BE2C (cell line): ENCODE results near the gene PLCB1.
"Not testable (repeated sequence)": the region's sequence is repeated elsewhere in the genome, so short reads cannot be mapped to it uniquely, and the experiment has no call there.

Experiments
- DNase-seq: peaks from one replicate; pipeline ENCODE4 v3.0.0-alpha.2; 2020
- H3K27me3 ChIP-seq: fragments of 250-450 bp; sonication (Bioruptor Pico); 2 replicates; pipeline ENCODE4 v1.5.1; 2020; ENCODE audit warnings: mild to moderate bottlenecking
- H3K36me3 ChIP-seq: fragments of 250-450 bp; sonication (Bioruptor Pico); 2 replicates; pipeline ENCODE4 v1.5.1; 2020; ENCODE audit warnings: mild to moderate bottlenecking
- H3K4me1 ChIP-seq: fragments of 250-450 bp; sonication (Bioruptor Pico); 2 replicates; pipeline ENCODE4 v1.5.1; 2020
- H3K4me3 ChIP-seq: 2 replicates; pipeline ENCODE4 v1.5.1; 2011; ENCODE audit warnings: low read depth, low read length
- H3K9me3 ChIP-seq: fragments of 250-450 bp; sonication (Bioruptor Pico); 2 replicates; pipeline ENCODE4 v1.5.1; 2020
- TF ChIP-seq, protein P1 (sequence below): IDR thresholded peaks from 2 replicates; pipeline ENCODE4 v1.5.1; 2012; ENCODE audit warnings: mild to moderate bottlenecking, low read depth, low read length

Gene PLCB1

DNA sequence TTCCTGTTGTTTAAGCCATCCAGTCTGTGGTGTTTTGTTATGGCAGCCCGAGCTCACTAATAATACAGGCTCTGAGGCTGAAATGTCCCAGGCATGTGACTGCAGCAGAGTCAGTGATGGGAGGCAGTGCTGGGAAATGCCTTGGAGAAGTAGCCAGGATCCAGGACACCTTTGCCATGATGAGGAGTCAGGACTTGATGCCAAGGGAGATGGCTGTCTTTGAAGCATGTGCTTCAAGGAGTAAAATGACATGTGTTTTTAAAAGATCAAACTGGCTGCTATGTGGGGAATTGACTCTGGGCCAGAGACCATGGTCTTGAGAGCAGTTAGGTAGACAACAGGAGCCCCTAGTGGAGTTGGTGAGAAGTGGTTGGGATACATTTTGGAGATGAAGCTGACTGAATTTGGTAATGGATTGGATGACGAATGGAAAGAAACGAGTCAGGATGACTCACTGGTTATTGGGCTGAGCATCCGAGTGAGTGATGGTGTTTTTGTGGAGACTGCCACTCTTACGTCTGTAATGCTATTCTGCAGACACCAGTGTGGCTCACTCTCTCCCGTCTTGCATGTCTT, 322.2 kb downstream of the PLCB1 start:
- no peaks in the 10 kb centered on the region for H3K9me3 ChIP-seq
- TF ChIP-seq, protein P1, sequence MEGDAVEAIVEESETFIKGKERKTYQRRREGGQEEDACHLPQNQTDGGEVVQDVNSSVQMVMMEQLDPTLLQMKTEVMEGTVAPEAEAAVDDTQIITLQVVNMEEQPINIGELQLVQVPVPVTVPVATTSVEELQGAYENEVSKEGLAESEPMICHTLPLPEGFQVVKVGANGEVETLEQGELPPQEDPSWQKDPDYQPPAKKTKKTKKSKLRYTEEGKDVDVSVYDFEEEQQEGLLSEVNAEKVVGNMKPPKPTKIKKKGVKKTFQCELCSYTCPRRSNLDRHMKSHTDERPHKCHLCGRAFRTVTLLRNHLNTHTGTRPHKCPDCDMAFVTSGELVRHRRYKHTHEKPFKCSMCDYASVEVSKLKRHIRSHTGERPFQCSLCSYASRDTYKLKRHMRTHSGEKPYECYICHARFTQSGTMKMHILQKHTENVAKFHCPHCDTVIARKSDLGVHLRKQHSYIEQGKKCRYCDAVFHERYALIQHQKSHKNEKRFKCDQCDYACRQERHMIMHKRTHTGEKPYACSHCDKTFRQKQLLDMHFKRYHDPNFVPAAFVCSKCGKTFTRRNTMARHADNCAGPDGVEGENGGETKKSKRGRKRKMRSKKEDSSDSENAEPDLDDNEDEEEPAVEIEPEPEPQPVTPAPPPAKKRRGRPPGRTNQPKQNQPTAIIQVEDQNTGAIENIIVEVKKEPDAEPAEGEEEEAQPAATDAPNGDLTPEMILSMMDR = peak; percentile 93
- peak; percentile 78 for DNase-seq

DNA sequence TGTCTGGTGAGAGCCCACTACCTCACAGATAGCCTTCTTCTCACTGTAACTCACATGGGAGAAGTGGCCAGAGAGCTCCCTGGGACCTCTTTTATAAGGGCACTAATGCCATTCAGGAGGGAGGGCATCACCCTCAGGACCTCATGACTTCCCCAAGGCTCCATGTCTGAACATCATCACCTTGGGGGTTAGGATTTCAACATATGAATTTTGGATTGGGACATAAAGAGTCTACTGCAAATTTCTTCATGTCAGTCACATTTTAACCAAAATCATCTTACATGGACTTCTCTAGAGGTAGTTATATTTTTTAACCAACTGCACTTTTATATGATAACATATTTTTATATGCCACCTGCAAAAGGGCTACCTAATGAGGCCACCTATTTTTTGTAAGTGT, 324.7 kb downstream of the PLCB1 start:
- Histone ChIP-seq H3K27me3 (no peaks in the 10 kb centered on the region), H3K9me3 (no peaks in the 10 kb centered on the region), H3K36me3 (no peaks in the 10 kb centered on the region), H3K4me3 (no peak overlapping the region), H3K4me1 (peaks cover 18% of the 10 kb centered on the region)
- DNase-seq = no peak
- TF ChIP-seq, protein P1 = no peak

More for the DNA sequence above, 322.2 kb downstream of the PLCB1 start:
- Histone ChIP-seq H3K4me1 (peaks cover 10% of the 10 kb centered on the region), H3K27me3 (no peaks in the 10 kb centered on the region), H3K4me3 (no peak overlapping the region), H3K36me3 (no peaks in the 10 kb centered on the region)

DNA sequence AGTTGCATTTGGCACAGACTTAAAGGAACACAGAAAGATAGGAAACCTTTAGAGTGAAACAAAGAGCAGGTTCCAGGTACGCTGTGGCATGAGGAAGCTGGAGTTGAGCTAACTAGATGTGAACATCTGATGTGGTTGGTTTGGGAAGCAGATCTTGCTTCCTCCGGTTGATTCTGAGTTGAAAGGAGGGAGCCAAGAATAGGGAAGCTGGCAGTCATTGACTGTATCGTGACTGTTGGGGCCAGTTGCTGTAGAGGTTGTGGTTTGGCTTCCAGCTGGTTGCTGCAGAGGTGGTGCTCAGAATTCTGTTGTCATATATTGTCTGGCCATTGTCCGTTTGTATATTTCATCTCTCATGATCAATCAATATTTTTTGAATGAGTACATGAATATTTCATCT, 325.9 kb downstream of the PLCB1 start:
- H3K9me3 ChIP-seq = no peaks in the 10 kb centered on the region
- H3K4me1 ChIP-seq = peaks cover 18% of the 10 kb centered on the region
- H3K36me3 ChIP-seq = no peaks in the 10 kb centered on the region
- no peak overlapping the region for H3K4me3 ChIP-seq
- H3K27me3 ChIP-seq = no peaks in the 10 kb centered on the region
- DNase-seq = no peak
- TF ChIP-seq, protein P1 = no peak

DNA sequence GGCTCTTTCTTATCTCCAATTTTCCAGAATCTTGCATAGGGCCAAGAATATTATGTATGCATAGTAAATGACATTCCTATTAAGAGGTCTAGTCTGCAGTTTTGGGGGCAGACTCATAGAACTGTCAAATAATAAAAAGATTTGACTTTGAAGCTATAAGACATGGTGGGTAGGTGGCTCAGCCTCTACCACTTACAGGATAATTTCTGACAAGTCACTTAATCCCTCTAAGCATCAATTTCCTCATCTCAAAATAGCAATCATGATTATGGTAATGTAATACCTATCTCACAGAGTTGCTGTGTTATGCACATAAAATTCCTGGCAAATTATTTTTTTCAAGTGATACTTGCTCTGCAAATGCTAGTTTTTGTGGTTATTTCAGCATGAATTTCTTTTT, 329.1 kb downstream of the PLCB1 start:
- DNase-seq = no peak
- Histone ChIP-seq H3K4me1 (peaks cover 8% of the 10 kb centered on the region; the same call in 1 of the 2 replicates), H3K36me3 (no peaks in the 10 kb centered on the region), H3K9me3 (peaks cover 4% of the 10 kb centered on the region; the same call in 1 of the 2 replicates), H3K4me3 (no peak overlapping the region), H3K27me3 (no peaks in the 10 kb centered on the region)
- TF ChIP-seq, protein P1 = no peak

DNA sequence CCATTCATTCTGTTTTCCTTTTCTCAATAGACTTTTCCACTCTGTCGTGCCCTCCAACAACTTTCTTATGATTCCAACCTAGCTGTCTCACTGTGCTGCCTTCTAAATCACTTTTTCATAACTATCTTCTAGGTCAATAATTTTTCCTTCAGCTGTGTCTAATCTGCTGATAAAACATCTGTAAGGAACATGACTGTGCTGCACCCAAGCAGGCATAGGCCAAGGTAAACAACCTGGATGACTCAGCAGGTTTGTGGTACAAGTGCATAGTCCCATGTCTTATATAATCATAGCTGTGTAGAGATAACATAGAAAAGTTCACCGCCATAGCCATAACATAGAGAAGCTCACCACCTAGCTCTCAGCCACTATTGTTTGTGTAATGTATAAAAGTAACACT, 332.3 kb downstream of the PLCB1 start:
- Histone ChIP-seq H3K9me3 (peaks cover 4% of the 10 kb centered on the region; the same call in 1 of the 2 replicates), H3K27me3 (no peaks in the 10 kb centered on the region), H3K36me3 (no peaks in the 10 kb centered on the region), H3K4me3 (no peak overlapping the region), H3K4me1 (peaks cover 8% of the 10 kb centered on the region; the same call in 1 of the 2 replicates)
- TF ChIP-seq, protein P1 = no peak
- DNase-seq = no peak

DNA sequence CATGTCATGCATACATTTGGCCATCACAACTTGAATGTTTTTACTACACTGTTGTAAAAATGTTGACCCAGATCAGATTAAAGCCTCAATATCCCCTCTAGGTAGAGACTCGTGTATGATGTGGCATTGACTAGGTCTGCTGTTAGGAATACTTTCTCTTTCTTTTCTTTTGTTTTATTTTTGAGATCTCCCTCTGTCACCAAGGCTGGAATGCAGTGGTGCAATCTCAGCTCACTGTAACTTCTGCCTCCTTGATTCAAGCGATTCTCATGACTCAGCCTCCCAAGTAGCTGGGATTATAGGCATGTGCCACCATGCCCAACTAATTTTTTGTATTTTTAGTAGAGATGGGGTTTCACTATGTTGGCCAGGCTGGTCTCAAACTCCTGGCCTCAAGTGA, 334.7 kb downstream of the PLCB1 start:
- not testable (repeated sequence) for DNase-seq, H3K9me3 ChIP-seq, H3K4me1 ChIP-seq, H3K27me3 ChIP-seq, H3K36me3 ChIP-seq, H3K4me3 ChIP-seq
